NCI-H82 treated with DMSO at 0.1 percent for 48 hours (cell line): ENCODE data around the gene SLC9A7.

Experiments
- DNase-seq: peaks from one replicate; lab custom pipeline; 2025; ENCODE audit not compliant: unreplicated experiment; lab: John Stamatoyannopoulos, UW

The SLC9A7 gene

GRCh38 chrX:46653482-46653881 is 105.4 kb downstream of the SLC9A7 start:
- no peak for DNase-seq

DNA sequence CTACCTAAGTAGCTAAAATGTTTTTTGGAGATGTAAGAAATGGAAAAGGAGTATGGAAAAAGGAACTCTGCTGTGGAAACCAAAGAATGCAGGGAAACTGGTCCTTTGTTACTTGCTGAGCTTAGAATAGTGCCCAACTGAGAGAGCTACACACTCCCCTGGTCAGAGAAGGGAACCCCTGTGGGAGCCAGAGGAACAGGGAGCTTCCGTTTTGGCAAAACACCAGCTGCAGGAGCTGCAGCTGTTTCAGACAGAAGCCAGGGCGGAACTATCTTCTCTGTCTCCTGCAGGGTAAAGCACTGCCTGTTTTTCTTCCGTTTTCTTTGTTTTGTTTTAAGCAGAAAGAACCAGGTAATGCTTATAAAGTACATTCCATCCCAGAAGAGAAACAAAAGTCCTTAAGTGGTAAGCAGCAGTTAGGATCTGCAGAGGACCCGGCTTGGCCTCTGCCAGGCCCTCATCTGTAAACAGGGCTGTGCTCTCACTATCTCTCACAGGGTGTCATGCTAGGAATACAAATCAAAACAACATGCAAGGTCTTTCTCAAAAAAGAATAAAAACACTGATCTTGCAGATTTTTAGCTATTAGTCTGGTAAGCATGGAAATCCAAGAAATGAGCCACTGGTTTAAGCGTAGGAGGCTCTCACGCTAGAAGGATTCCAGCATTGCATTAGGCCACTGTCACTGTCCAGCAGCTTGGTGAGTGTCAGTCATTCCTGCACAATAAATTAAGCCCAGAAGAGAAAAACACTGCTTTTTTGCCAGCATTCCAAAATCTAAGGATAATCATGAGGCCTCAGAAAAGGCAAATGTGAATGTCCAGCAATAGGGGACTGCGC is 109.3 kb downstream of the SLC9A7 start:
- no peak for DNase-seq

- DNase-seq, result no peak
Measured at GRCh38 chrX:46648660-46649059, 110.3 kb downstream of the SLC9A7 start.

DNA sequence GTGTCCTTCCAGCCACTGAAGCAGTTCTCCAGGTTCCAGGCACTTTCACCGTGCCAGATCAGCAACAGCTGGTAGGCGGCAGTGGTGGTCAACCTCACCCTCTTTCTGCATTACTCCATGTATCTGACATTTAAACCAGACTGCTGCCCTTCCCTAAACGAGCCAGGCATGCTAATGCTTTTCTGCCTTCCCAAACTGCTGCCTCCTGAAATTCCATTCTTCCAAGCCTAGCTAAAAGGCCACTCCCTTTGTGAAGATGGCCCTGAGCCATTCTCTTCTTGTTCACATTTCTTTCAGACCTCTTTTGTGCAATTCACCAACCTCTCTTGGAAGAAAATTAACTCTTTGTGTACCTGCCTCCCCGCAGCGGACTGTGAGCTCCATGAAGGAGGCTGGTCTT is 111.7 kb downstream of the SLC9A7 start:
- no peak for DNase-seq

DNA sequence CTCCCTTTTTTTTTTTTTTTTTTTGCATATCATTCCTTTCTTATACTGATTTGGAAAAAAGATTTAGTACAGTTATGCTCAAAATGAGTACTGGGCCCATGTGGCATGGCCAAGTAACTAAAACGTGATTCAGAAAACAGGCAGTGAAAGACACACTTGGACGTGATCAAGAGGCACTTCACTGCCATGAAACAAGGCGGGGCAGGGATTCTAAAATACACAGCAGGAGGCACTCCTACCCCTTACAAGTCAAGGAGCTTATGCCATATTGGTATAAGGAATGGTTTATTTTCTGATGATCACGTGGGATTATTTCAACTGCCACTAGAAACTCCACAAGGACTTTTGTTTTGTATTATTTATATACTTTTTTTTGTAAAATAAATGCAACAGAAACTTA is 113.3 kb downstream of the SLC9A7 start:
- DNase-seq, result no peak

DNA sequence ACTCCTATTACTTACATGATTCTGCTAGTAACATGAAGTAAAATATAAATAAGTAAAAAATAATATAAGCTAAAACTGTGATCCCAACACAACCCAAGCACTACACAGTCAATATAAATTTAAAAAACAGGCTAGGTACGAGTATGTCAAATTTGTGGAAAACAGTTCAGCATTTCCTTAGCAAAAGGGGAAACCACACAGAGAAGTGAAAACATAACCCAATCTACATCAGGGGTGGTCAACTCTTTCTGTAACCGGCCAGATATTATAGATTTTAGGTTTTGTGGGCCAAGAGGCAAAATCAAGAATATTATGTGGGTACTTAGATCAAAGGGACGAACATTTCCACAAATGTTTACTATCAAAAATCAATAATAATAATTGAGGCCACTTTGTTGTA is 115.3 kb downstream of the SLC9A7 start:
- no peak for DNase-seq

DNA sequence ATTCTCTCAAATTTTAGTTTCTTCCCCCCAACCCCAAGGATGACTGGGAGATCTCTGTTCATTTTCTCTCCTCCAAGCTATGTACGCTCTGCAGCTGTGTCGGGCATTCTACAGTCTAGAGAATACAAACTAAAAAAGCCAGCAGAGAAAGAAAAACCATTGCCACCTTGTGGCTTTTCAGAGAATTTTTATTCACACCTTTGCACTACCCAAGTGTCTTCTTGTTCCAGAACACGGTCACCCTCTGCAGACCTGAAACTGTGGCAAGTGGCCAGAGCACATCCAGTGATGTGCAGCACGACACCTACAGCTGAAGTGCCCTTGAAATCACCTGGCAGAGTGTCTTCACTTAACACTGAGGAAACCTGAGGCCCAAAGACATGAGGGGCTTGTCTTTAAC is 116.8 kb downstream of the SLC9A7 start:
- DNase-seq, result no peak

DNA sequence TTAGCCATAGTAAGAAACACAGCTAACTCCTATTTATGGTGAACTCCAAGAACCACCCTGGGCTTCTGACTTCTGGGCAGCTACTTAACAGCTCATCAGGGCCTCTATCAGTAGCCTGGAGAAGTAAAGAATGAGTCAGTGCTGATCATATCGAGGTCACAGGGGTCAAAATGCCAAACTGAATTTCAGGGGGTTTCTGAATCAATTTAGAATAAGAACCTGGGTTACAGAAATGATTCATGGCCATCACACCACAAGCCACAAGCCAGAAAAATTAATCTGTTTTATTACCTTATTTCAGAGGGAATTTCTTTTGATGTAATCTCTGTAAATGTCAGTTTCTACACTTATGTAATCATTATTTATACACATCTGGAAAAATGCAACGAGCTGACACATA is 121.0 kb downstream of the SLC9A7 start:
- DNase-seq, result no peak

GRCh38 chrX:46636223-46636622 is 122.7 kb downstream of the SLC9A7 start:
- no peak for DNase-seq

DNA sequence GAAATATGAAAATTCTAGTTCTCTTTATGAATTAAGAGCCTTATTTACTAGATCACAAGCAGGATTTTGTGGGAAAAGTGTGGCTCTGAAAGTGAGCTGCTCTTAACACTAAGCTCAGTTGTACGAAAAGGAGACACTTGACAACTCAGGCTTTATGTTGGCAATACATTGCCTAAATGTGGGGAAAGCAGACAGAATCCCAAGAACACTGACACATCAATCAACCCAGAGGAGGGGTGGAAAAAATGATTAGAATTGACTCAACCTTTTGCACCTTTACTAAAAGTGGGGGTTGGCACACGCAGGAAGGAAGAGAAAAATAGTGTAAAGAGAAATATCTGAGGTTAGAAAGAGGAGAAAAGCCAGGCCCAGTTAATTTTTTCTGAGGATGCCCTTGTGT is 123.7 kb downstream of the SLC9A7 start:
- no peak for DNase-seq

DNA sequence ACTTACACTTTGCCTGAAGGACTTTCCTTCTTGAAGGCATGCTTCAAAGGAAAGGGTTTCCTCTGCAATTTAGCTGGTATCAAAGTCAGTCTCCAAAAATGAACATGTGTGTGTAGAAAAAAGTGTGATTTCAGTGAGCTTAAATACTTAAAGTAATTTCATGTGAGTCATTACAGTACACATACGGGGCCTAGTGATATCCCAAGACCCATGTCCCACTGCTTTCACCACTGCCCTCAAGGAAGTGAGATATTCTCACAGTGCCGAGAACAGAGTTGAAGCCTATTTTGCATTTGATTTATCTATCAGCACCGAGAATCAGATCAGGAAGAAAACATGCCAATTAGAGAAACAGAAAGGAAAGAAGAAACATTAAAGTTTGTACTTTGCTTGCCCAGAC is 124.3 kb downstream of the SLC9A7 start:
- DNase-seq, result no peak

DNA sequence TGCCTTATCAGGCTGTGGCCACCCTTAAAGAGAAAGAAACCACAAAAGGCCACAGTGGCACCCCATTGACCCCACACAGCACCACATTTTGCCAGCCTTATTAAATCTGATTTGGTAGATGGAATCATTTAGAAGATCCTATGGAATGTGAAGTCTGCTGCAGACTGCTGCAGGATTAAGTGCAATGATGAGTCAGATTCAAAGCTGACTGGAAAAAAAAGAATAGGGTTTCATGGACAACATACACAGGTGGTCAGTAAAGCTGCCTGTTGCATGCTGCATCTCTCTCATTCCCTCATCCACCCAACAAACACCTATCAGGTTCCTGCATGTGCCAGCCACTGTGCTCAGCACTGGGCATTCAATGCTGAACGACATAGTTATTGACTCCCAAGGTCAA is 128.8 kb downstream of the SLC9A7 start:
- DNase-seq, result no peak

GRCh38 chrX:46628460-46629371 is 130.2 kb downstream of the SLC9A7 start:
- no peak for DNase-seq

DNA sequence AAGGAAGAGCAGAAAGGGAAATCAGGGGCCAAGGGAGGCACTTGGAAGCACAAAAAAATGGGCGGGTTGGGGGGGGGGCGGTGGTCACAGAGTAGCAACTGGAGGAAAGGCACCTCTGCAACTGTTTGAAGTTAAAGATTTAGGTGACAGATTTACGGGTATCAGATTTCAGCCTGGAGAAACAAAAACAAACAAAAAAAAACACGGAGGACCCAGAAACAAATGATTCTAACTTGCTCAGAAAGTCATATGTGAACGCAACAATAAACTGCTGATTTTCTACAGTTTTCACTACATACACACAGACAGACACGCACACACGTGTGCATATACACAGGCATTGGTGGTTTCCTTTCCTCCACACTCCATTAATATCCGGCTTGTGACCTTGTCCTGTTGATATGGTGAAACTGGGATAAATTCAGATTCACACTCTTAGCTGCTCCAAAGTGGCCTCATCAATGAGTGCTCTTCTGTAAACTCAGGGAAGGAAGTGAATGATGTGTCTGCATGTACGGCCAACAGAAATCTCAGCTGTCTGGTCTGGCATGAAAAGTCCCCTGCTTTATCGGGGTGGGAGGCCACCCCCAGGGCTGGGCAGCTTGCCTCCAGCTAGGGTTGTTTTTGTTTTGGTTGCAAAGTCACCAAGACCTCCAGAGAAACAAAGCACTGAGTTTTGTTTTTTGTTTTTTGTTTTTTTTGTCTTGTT is 131.1 kb downstream of the SLC9A7 start:
- DNase-seq, result no peak

DNA sequence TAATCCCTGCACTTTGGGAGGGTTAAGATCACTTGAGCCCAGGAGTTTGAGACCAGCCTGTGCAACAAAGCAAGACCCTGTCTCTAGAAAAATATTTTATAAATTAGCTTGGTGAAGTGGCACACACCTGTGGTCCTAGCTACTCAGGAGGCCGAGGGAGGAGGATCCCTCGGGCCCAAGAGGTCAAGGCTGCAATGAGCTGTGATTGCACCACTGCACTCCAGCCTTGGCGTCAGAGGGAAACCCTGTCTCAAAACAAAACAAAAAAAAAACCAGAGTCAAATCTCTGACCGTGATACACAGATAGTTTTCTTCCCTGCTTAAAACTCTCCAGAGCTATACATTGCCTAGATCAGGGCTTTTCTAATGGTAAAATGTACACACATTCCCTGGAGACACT is 131.9 kb downstream of the SLC9A7 start:
- DNase-seq, result no peak

- DNase-seq, result no peak
Measured at GRCh38 chrX:46626566-46626965, 132.4 kb downstream of the SLC9A7 start.

GRCh38 chrX:46624090-46624786 is 134.7 kb downstream of the SLC9A7 start:
- DNase-seq, result no peak

DNA sequence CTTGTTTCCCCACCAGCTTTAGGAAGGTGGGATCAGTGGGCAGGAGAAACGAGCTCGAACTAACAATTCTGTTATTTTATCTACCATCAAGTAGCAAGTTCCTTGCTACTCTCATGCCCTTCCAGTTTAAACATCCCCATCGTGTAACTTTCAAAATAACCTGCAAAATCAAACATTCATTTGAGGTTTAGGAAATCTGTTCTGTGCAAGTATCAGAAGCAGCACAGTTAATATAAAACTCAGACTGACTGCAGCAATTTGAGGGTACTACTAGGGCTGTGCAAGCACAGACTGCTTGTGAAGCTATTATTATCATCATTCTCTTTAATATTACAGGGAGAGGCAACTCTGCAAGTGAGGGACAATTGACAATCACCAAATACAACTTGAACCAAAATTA is 137.3 kb downstream of the SLC9A7 start:
- no peak for DNase-seq

- DNase-seq, result no peak
Measured at GRCh38 chrX:46620505-46620904, 138.4 kb downstream of the SLC9A7 start.

GRCh38 chrX:46618947-46619346 is 140.0 kb downstream of the SLC9A7 start:
- no peak for DNase-seq

GRCh38 chrX:46617906-46618305 is 141.0 kb downstream of the SLC9A7 start:
- DNase-seq, result no peak
